GM18951 (cell line): ENCODE results near the gene CIPC.

Experiments
- POLR2A ChIP-seq: IDR thresholded peaks from 4 replicates; pipeline ENCODE4 v1.6.1; 2011; ENCODE audit warnings: mild to moderate bottlenecking; ENCODE audit not compliant: insufficient read length, insufficient read depth; ENCODE audit errors: extremely low read depth
- in situ Hi-C: fragments of 300-500 bp; cut with MboI; formaldehyde crosslinking; loops from one replicate; pipeline ENCODE4 v1.12.0; 2022; ENCODE audit warnings: low sequenced_read_pairs, mixed read lengths, inconsistent platforms; ENCODE audit not compliant: unreplicated experiment

The CIPC gene

DNA sequence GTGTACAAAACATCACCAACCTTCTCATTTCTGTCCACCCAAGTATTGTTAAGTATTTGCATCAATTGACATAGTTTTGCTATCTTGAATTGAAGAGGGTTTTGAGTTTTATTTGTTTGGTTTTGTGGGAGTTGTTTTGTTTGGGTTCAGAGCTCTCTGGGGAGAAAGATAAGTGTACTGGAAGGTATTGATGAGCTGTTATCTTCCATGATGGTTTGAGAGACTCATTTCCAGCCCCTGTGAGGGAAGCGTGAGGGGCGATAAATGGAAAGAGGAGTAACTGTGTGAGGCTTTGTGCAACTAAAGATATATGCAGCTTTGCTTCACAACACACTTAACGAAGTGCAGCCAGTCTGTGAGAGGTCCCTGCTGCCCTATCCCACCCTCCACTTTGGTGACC lies 15.7 kb upstream of the CIPC start:
- no peak for TF ChIP-seq POLR2A
- in situ Hi-C loops: no loop called here

- no peak for TF ChIP-seq POLR2A
- in situ Hi-C loops: no loop called here
These were observed 15.0 kb upstream of the CIPC start for GRCh38 chr14:77083082-77083481.

- TF ChIP-seq POLR2A: no peak
- in situ Hi-C loops: no loop called here
These were observed 13.1 kb upstream of the CIPC start for GRCh38 chr14:77084985-77085384.

DNA sequence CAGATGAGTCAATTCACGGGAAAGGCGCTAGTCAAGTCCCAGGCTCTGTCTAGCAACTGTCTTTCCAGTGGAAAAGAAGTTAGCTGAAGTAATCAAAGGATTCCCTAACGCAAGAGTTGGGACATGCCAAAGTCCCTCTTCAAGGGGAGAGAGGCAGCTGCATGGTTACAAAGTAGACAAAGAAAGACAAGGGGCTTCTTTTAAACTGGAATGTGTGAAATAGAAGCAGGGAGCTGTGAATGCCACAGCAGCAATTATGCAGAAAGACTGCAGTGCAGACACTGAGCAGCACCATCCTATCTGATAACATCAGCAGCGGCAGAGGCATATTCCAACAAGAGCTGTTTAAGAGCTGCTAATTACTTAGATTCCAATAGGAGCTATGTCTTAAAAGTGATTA lies 12.5 kb upstream of the CIPC start:
- in situ Hi-C loops: no loop called here
- TF ChIP-seq POLR2A: no peak

GRCh38 chr14:77086017-77086727 lies 11.9 kb upstream of the CIPC start:
- TF ChIP-seq POLR2A: no peak
- in situ Hi-C loops: no loop called here

DNA sequence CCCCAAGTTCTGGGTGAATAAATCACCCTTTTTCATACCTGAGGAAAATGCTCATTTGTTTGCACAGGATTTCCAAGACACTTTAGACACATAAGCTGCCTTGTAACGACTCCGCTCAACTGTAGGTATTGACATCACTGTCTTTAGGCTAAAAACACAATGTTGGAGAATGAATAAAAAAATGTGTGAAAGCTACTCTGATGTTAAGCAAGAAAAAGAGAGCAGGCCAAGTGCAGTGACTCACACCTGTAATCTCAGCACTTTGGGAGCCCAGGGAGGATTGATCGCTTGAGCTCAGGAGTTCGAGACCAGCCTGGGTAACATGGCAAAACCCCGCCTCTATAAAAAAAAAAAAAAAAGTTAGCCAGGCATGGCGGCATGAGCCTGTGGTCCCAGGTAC lies 11.1 kb upstream of the CIPC start:
- in situ Hi-C loops: no loop called here
- TF ChIP-seq POLR2A: no peak

DNA sequence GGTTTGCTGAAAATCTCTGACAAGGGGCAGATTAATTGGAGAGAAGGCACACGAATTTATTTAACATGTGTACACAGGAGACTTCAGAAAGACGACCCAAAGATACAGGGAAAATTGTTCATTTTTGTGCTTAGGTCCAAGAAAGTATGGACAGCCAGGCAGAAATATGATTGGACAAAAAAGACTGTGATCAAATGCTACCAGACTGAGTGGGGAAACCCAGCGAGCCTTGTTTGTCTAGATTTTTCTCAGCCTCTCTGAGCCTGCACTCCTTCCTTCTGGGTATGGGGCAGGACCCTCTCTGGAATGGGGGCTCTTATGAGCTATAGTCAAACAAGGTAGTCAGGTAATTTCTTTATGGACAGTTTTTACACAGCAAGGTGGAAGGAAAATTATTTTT lies 10.4 kb upstream of the CIPC start:
- no peak for TF ChIP-seq POLR2A
- in situ Hi-C loops: no loop called here

DNA sequence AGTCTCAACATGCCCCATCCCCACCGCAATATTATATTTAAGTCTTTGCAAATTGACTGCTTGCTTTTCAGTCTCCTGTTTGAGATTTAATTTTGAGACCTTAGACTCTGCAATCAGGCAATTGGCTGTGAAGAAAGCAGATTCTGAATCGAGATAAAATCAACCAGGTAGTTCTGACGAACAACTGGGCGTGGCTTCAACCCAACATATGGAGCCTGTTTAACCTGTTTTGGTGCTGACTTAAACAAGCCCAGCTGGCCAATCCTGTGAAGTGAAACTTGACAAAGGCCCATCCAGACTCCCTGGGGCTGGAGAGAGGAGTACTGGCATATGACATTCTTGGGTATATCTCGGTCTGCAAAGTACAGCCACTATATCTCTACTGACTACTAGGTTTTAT lies 9.8 kb upstream of the CIPC start:
- in situ Hi-C loops: no loop called here
- no peak for TF ChIP-seq POLR2A

- in situ Hi-C loops: no loop called here
- no peak for TF ChIP-seq POLR2A
These were observed 9.4 kb upstream of the CIPC start for GRCh38 chr14:77088645-77089044.

DNA sequence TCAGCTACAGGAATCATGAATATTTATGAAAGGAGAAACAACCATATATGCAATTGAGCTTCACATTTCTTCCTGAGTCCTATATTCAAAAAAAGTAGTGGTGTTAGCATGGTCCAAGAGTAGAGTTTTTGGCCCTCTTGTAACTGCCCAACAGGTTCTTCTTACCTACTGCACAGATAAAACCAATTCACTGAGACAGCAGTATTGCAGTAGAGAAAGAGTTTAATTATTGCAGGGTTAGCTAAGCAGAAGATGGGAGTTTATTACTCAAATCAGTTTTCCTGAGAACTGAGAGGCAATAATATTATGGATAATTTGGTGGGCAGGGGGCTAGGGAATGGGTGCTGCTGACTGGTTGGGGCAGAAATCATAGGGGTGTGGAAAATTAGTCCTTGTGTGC lies 6.5 kb upstream of the CIPC start:
- in situ Hi-C loops: no loop called here
- no peak for TF ChIP-seq POLR2A

- in situ Hi-C loops: no loop called here
- no peak for TF ChIP-seq POLR2A
These were observed 5.4 kb upstream of the CIPC start for GRCh38 chr14:77092676-77093075.

GRCh38 chr14:77094672-77095284 lies 3.3 kb upstream of the CIPC start:
- TF ChIP-seq POLR2A: no peak
- in situ Hi-C loops: no loop called here

GRCh38 chr14:77097006-77097699 lies 905 bp upstream of the CIPC start:
- in situ Hi-C loops: no loop called here
- TF ChIP-seq POLR2A: no peak

DNA sequence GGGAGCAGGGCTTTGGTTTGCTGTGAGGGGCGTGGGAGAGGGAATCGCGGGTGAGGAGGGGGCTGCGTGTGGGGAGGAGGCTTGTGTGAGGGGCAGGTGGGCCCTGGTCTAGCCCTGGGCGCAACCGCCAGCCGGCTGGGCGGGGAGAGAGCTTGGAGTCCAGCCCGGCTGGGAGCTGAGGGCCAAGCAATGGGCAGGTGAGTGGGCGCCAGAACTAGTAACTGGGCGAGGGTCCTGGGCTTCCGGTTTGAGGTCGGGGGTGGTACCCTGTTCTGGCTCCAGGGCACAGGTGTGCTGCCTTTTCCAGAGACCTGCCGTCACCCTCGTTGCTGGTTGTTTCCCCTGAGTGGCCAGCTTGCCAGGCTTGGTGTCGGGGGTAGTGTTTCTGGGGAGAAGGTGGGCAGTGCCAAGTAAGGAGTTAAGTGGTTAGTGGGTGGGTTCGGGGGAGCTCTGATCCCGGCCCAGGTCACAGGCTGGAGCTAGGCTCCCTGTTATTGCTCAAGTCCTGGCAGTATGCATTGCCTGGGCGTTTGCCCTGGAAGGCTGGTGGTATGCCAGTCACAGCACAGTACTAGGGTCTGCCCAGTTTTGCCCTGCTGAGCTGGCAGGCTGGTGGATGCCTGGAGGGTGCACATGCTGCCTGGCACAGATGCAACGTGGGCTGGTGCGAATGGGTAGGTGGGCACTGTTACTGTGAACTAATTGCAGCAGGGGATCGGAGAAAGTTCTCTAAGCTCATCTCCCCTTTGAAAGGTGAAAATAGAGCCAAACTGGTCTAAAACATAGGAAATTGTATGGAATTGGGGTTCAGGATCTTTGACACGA lies 683 bp downstream of the CIPC start:
- in situ Hi-C loops: no loop called here
- TF ChIP-seq POLR2A: no peak
